Uterus (tissue), 4 donors: ENCODE measurements around the gene OTOG. TPM values are rescaled to one million over a fixed set of nuclear protein-coding genes. Genes with fewer than 3 reads are reported as not detected.

Source experiments
- DNase-seq, 2 donors: peaks; one replicate each; pipeline ENCODE4 v3.0.0-alpha.2; 2019 to 2020
- H3K27ac ChIP-seq, 2 donors: fragments of 200-600 bp; sonication (generic); 1 replicate in 1 of 2; 2 replicates in 1 of 2; pipeline ENCODE4 v1.5.1; 2016 to 2018
- H3K27me3 ChIP-seq, 2 donors: fragments of 200-600 bp; sonication (generic); one replicate each; pipeline ENCODE4 v1.5.1; 2018 to 2019; ENCODE audit warnings: control low read depth in 1 of 2
- H3K36me3 ChIP-seq, 2 donors: fragments of 200-600 bp; sonication (generic); one replicate each; pipeline ENCODE4 v1.5.1; 2019; ENCODE audit warnings: control low read depth in 1 of 2
- H3K4me1 ChIP-seq, 2 donors: fragments of 200-600 bp; sonication (generic); one replicate each; pipeline ENCODE4 v1.5.1; 2018 to 2019; ENCODE audit warnings: control low read depth in 1 of 2
- H3K4me3 ChIP-seq, 2 donors: fragments of 200-600 bp; sonication (generic); 1 replicate in 1 of 2; 2 replicates in 1 of 2; pipeline ENCODE4 v1.5.1; 2018 to 2019; ENCODE audit warnings: mild to moderate bottlenecking in 1 of 2
- H3K9me3 ChIP-seq, 2 donors: fragments of 200-600 bp; sonication (generic); one replicate each; pipeline ENCODE4 v1.5.1; 2019; ENCODE audit warnings: control low read depth in 1 of 2
- CTCF ChIP-seq, 4 experiments: fragments of 200-600 bp in 2 of 4; fragments of 450-650 bp in 2 of 4; sonication (generic) in 2 of 4; IDR thresholded peaks; one replicate each; pipeline ENCODE4 v1.5.1; 2016 to 2019; ENCODE audit warnings: antibody characterized with exemption in 4 of 4, mild to moderate bottlenecking in 2 of 4, moderate library complexity in 1 of 4
- POLR2A ChIP-seq, 2 donors: fragments of 450-650 bp; IDR thresholded peaks; one replicate each; pipeline ENCODE4 v1.6.1; 2016; ENCODE audit warnings: antibody characterized with exemption in 2 of 2, mild to moderate bottlenecking in 1 of 2, moderate library complexity in 1 of 2
- intact Hi-C: fragments of 100-400 bp; cut with DNase I; formaldehyde crosslinking; loops from one replicate; pipeline ENCODE4 v1.15.1; 2023; ENCODE audit warnings: low total_unique reads
- total RNA-seq, 4 donors: library from RNA; depleted of rRNA in 3 of 4; stranded (reverse); fragments of >200 nt in 3 of 4; gene quantifications; one replicate each; pipeline versions ENCODE4 v1.1.0 to v1.2.4, GENCODE V29; 2014 to 2023
- donor health status: DM: yes; HTN: yes; CAD: no.

Gene OTOG
- total RNA-seq, 4 donors from 2014 or later: under 0.01 TPM; not detected in 3

GRCh38 chr11:17526931-17527627 is 20.0 kb upstream of the OTOG start:
- no peak for DNase-seq
- H3K4me3 ChIP-seq: no peak overlapping the region
- no peak overlapping the region for H3K27ac ChIP-seq
- no peaks in the 10 kb centered on the region for H3K27me3 ChIP-seq
- no peaks in the 10 kb centered on the region for H3K9me3 ChIP-seq
- no peaks in the 10 kb centered on the region for H3K4me1 ChIP-seq
- H3K36me3 ChIP-seq: no peaks in the 10 kb centered on the region
- no peak for TF ChIP-seq CTCF (IDR thresholded peaks at IDR 0.05)
- no peak for TF ChIP-seq POLR2A (IDR thresholded peaks at IDR 0.05)
- intact Hi-C loops: no loop called here

- no peak for DNase-seq
- intact Hi-C loops: no loop called here
- H3K36me3 ChIP-seq: no peaks in the 10 kb centered on the region
- no peak overlapping the region for H3K4me3 ChIP-seq
- no peaks in the 10 kb centered on the region for H3K9me3 ChIP-seq
- H3K27ac ChIP-seq: no peak overlapping the region
- no peaks in the 10 kb centered on the region for H3K27me3 ChIP-seq
- no peaks in the 10 kb centered on the region for H3K4me1 ChIP-seq
- TF ChIP-seq CTCF (IDR thresholded peaks at IDR 0.05) (no peak), POLR2A (IDR thresholded peaks at IDR 0.05) (no peak)
Observed at GRCh38 chr11:17527628-17527995, 19.4 kb upstream of the OTOG start.

- H3K36me3 ChIP-seq: no peaks in the 10 kb centered on the region
- no peaks in the 10 kb centered on the region for H3K9me3 ChIP-seq
- TF ChIP-seq POLR2A (IDR thresholded peaks at IDR 0.05): no peak
- TF ChIP-seq CTCF (IDR thresholded peaks at IDR 0.05): peak; percentile 23 to 56 (median 50)
- H3K27ac ChIP-seq: no peak overlapping the region
- no peak overlapping the region for H3K4me3 ChIP-seq
- no peaks in the 10 kb centered on the region for H3K27me3 ChIP-seq
- no peaks in the 10 kb centered on the region for H3K4me1 ChIP-seq
- intact Hi-C loops: no loop called here
- peak in 1 of 2 donors; percentile 29 for DNase-seq
Observed at GRCh38 chr11:17528181-17528691, 18.8 kb upstream of the OTOG start.

GRCh38 chr11:17528906-17529843 is 17.9 kb upstream of the OTOG start:
- DNase-seq: no peak
- Histone ChIP-seq H3K4me3 (no peak overlapping the region), H3K9me3 (no peaks in the 10 kb centered on the region), H3K36me3 (no peaks in the 10 kb centered on the region), H3K4me1 (no peaks in the 10 kb centered on the region), H3K27ac (no peak overlapping the region), H3K27me3 (no peaks in the 10 kb centered on the region)
- intact Hi-C loops: no loop called here
- TF ChIP-seq POLR2A (IDR thresholded peaks at IDR 0.05) (no peak), CTCF (IDR thresholded peaks at IDR 0.05) (no peak)

- intact Hi-C loops: no loop called here
- DNase-seq: no peak
- Histone ChIP-seq H3K27ac (no peak overlapping the region), H3K4me3 (no peak overlapping the region), H3K27me3 (no peaks in the 10 kb centered on the region), H3K4me1 (no peaks in the 10 kb centered on the region), H3K9me3 (no peaks in the 10 kb centered on the region), H3K36me3 (no peaks in the 10 kb centered on the region)
- TF ChIP-seq CTCF (IDR thresholded peaks at IDR 0.05) (no peak), POLR2A (IDR thresholded peaks at IDR 0.05) (no peak)
Observed at GRCh38 chr11:17529844-17530185, 17.2 kb upstream of the OTOG start.
